HCT116 (cell line): ENCODE measurements around the gene CAP1. TPM values are rescaled to one million over a fixed set of nuclear protein-coding genes. Genes with fewer than 3 reads are reported as not detected.
A peak's percentile ranks its signal among the peaks of the same experiment; 100 is the strongest.

Experiments used
- ATAC-seq: fragments of 200-7000 bp; cut with Tn5 transposase; 2 replicates; pipeline ENCODE4 v1.9.1; 2020; ENCODE audit warnings: mild to moderate bottlenecking, moderate library complexity
- BruUV-seq: library from RNA; stranded (reverse); fragments of 400-500 nt; replicated peaks from 2 replicates; lab custom pipeline; 2021; lab: Mats Ljungman, UMichigan
- CTCF ChIA-PET: fragments of 300-600 bp; sonication (Branson Sonifier 250); formaldehyde crosslinking; loops from one replicate; lab custom pipeline; 2021; ENCODE audit warnings: antibody characterized with exemption; lab: Charles Lee
- POLR2A ChIA-PET: fragments of 300-600, 350-600 bp; sonication (Branson Sonifier 250); formaldehyde crosslinking; loops from one replicate; lab custom pipeline; 2021; ENCODE audit warnings: antibody characterized with exemption; lab: Charles Lee
- RAD21 ChIA-PET, 2 experiments: fragments of 300-600 bp; sonication (Branson Sonifier 250); formaldehyde crosslinking; loops; one replicate each; lab custom pipeline; 2023; ENCODE audit warnings: low total read pairs in 2 of 2; ENCODE audit not compliant: uncharacterized antibody in 2 of 2, unreplicated experiment in 2 of 2, low non-redundant PET in 1 of 2; lab: Charles Lee
- DNase-seq: peaks from one replicate; pipeline ENCODE4 v3.0.0-alpha.2; 2010; ENCODE audit warnings: low read depth, low spot score
- H2AFZ ChIP-seq: fragments of 200-600 bp; shearing (Covaris generic), sonication (generic); 2 replicates; pipeline ENCODE4 v1.6.1; 2017; ENCODE audit warnings: low read depth, mixed run types, mixed read lengths, antibody characterized with exemption, low read length; ENCODE audit not compliant: poor library complexity, severe bottlenecking
- H3K27ac ChIP-seq: 2 replicates; pipeline ENCODE4 v1.5.1; 2012; ENCODE audit warnings: low read depth, low read length
- H3K27me3 ChIP-seq: fragments of 200-600 bp; sonication (generic); 2 replicates; pipeline ENCODE4 v1.6.1; 2016; ENCODE audit warnings: mixed run types, low read length, mixed read lengths; ENCODE audit not compliant: insufficient read depth
- H3K36me3 ChIP-seq, 2 experiments: fragments of 200-500 bp in 1 of 2; fragments of 200-600 bp in 1 of 2; sonication (Bioruptor generic) in 1 of 2; sonication (generic) in 1 of 2; 2 replicates each; pipeline versions ENCODE4 v1.5.1 to v1.6.1; 2014 to 2016; ENCODE audit warnings: low read length in 2 of 2, inconsistent platforms in 1 of 2, mixed read lengths in 1 of 2, mixed run types in 1 of 2; ENCODE audit not compliant: insufficient read depth in 2 of 2, control insufficient read depth in 1 of 2
- H3K4me1 ChIP-seq, 2 experiments: fragments of 200-600 bp in 1 of 2; sonication (generic) in 1 of 2; 2 replicates each; pipeline versions ENCODE4 v1.5.1 to v1.6.1; 2012 to 2017; ENCODE audit warnings: low read length in 2 of 2, inconsistent platforms in 1 of 2, mild to moderate bottlenecking in 1 of 2, mixed read lengths in 1 of 2, mixed run types in 1 of 2, moderate library complexity in 1 of 2; ENCODE audit not compliant: insufficient read depth in 2 of 2, control insufficient read depth in 1 of 2
- H3K4me2 ChIP-seq: fragments of 200-600 bp; sonication (generic); 2 replicates; pipeline ENCODE4 v1.6.1; 2017; ENCODE audit warnings: mixed run types, low read length, mixed read lengths
- H3K4me3 ChIP-seq, 2 experiments: fragments of 200-600 bp in 1 of 2; sonication (generic) in 1 of 2; replicated peaks in 1 of 2; 2 replicates each; pipeline ENCODE4 v1.5.1; 2011 to 2016; ENCODE audit warnings: low read length in 2 of 2, control low read depth in 1 of 2, low read depth in 1 of 2, mild to moderate bottlenecking in 1 of 2, mixed read lengths in 1 of 2, mixed run types in 1 of 2
- H3K79me2 ChIP-seq: fragments of 200-600 bp; sonication (generic); 2 replicates; pipeline ENCODE4 v1.6.1; 2017; ENCODE audit warnings: mild to moderate bottlenecking, mixed run types, low read length, moderate library complexity, mixed read lengths; ENCODE audit not compliant: insufficient read depth
- H3K9ac ChIP-seq: fragments of 200-600 bp; sonication (generic); 2 replicates; pipeline ENCODE4 v1.6.1; 2016; ENCODE audit warnings: low read length, mixed read lengths
- H3K9me2 ChIP-seq: fragments of 200-600 bp; sonication (generic), shearing (Covaris generic); 2 replicates; pipeline ENCODE4 v1.6.1; 2017; ENCODE audit warnings: mixed run types, mild to moderate bottlenecking, moderate library complexity; ENCODE audit not compliant: insufficient read depth
- H3K9me3 ChIP-seq, 2 experiments: fragments of 200-500 bp in 1 of 2; fragments of 200-600 bp in 1 of 2; sonication (Bioruptor generic) in 1 of 2; sonication (generic) in 1 of 2; 2 replicates each; pipeline ENCODE4 v1.6.1; 2014 to 2017; ENCODE audit warnings: low read length in 2 of 2, mixed read lengths in 2 of 2, inconsistent platforms in 1 of 2, low read depth in 1 of 2, mild to moderate bottlenecking in 1 of 2, mixed run types in 1 of 2, moderate library complexity in 1 of 2; ENCODE audit not compliant: control insufficient read depth in 1 of 2, insufficient read depth in 1 of 2
- H4K20me1 ChIP-seq: fragments of 200-600 bp; sonication (generic), shearing (Covaris generic); 2 replicates; pipeline ENCODE4 v1.6.1; 2017; ENCODE audit warnings: mixed run types, mild to moderate bottlenecking, moderate library complexity; ENCODE audit not compliant: insufficient read depth
- ATF3 ChIP-seq: IDR thresholded peaks from 2 replicates; pipeline ENCODE4 v1.6.1; 2012
- CEBPB ChIP-seq: IDR thresholded peaks from 2 replicates; pipeline ENCODE4 v1.6.1; 2012; ENCODE audit warnings: low read depth
- CTCF ChIP-seq, 3 experiments: fragments of 200-600 bp in 1 of 3; sonication (generic) in 1 of 3; IDR thresholded peaks in 2 of 3; conservative IDR thresholded peaks in 1 of 3; 2 replicates each; pipeline ENCODE4 v1.5.1; 2012 to 2017; ENCODE audit warnings: low read depth in 2 of 3, low read length in 2 of 3, antibody characterized with exemption in 1 of 3, borderline replicate concordance in 1 of 3, control low read depth in 1 of 3, mild to moderate bottlenecking in 1 of 3, mixed read lengths in 1 of 3, mixed run types in 1 of 3, moderate library complexity in 1 of 3; ENCODE audit not compliant: insufficient read depth in 1 of 3
- EGR1 ChIP-seq: IDR thresholded peaks from 2 replicates; pipeline ENCODE4 v1.6.1; 2012; ENCODE audit warnings: low read depth
- EZH2 ChIP-seq: fragments of 200-600 bp; sonication (generic); IDR thresholded peaks from 2 replicates; pipeline ENCODE4 v1.6.1; 2017; ENCODE audit warnings: antibody characterized with exemption, mixed run types
- EZH2phosphoT487 ChIP-seq: fragments of 200-600 bp; IDR thresholded peaks from 2 replicates; pipeline ENCODE4 v1.6.1; 2018; ENCODE audit warnings: antibody characterized with exemption, borderline replicate concordance
- FOSL1 ChIP-seq: IDR thresholded peaks from 2 replicates; pipeline ENCODE4 v1.6.1; 2012; ENCODE audit warnings: low read depth
- JUND ChIP-seq: IDR thresholded peaks from 2 replicates; pipeline ENCODE4 v1.6.1; 2012
- MAX ChIP-seq: IDR thresholded peaks from 2 replicates; pipeline ENCODE4 v1.6.1; 2012
- POLR2A ChIP-seq: IDR thresholded peaks from 2 replicates; pipeline ENCODE4 v1.7.0; 2011; ENCODE audit warnings: borderline replicate concordance; ENCODE audit not compliant: insufficient read depth, insufficient read length; ENCODE audit errors: extremely low read depth
- POLR2AphosphoS5 ChIP-seq: IDR thresholded peaks from 2 replicates; pipeline ENCODE4 v1.6.1; 2011; ENCODE audit warnings: mild to moderate bottlenecking, low read depth, low read length, moderate library complexity
- REST ChIP-seq: IDR thresholded peaks from 2 replicates; pipeline ENCODE4 v1.6.1; 2012; ENCODE audit warnings: low read depth
- SIN3A ChIP-seq: IDR thresholded peaks from 2 replicates; pipeline ENCODE4 v1.6.1; 2012; ENCODE audit warnings: low read depth
- SP1 ChIP-seq: IDR thresholded peaks from 2 replicates; pipeline ENCODE4 v1.6.1; 2012; ENCODE audit warnings: low read depth
- SRF ChIP-seq: IDR thresholded peaks from 2 replicates; pipeline ENCODE4 v1.6.1; 2012; ENCODE audit warnings: low read depth
- TCF7L2 ChIP-seq: IDR thresholded peaks from 2 replicates; pipeline ENCODE4 v1.7.0; 2011; ENCODE audit warnings: borderline replicate concordance, inconsistent platforms; ENCODE audit not compliant: insufficient read depth, insufficient read length; ENCODE audit errors: extremely low read depth
- YY1 ChIP-seq: IDR thresholded peaks from 2 replicates; pipeline ENCODE4 v1.6.1; 2011; ENCODE audit warnings: low read length, low read depth, moderate library complexity, mild to moderate bottlenecking; ENCODE audit not compliant: insufficient replicate concordance; ENCODE audit errors: extremely low read depth
- ZFX ChIP-seq: fragments of 450-650 bp; IDR thresholded peaks from 2 replicates; pipeline ENCODE4 v1.6.1; 2017
- intact Hi-C: fragments of 100-400 bp; cut with micrococcal nuclease; formaldehyde crosslinking; loops from 2 replicates; pipeline ENCODE4 v1.10.0; 2022
- total RNA-seq: library from RNA; stranded (reverse); gene quantifications from one replicate; pipeline ENCODE4 v1.2.1, GENCODE V29; 2021; ENCODE audit not compliant: unreplicated experiment

The CAP1 gene
- total RNA-seq, 1 experiment from 2014 or later, result 274 TPM

GRCh38 chr1:40042341-40042740 is 1.8 kb downstream of the CAP1 start:
- Histone ChIP-seq H3K4me1 (peaks cover 15 to 25% of the 10 kb centered on the region in 2 experiments), H2AFZ (no peak overlapping the region), H3K79me2 (peaks cover 68% of the 10 kb centered on the region), H3K9me3 (no peaks in the 10 kb centered on the region), H3K27me3 (no peaks in the 10 kb centered on the region), H3K9me2 (no peaks in the 10 kb centered on the region)
- POLR2A ChIA-PET, result no interaction called here
- intact Hi-C loops, result loop anchor here (5.0 kb wide), 1 partner anchor 215 kb away; the partner anchor contains the start of gene ZMPSTE24
- no peak for TF ChIP-seq MAX
- no peak for TF ChIP-seq ZFX
- TF ChIP-seq SRF, result no peak
- no peak for TF ChIP-seq SP1
- no peak for TF ChIP-seq CTCF (IDR thresholded peaks at IDR 0.05 in 2 of 3, conservative IDR thresholded peaks at IDR 0.05 in 1 of 3; ENCODE audit: borderline replicate concordance in 1 of 3, insufficient read depth in 1 of 3, low read depth in 2 of 3, low read length in 2 of 3)
- TF ChIP-seq SIN3A, result no peak
- TF ChIP-seq ATF3, result no peak
- no peak for TF ChIP-seq POLR2A
- no peak for TF ChIP-seq POLR2AphosphoS5
- TF ChIP-seq REST, result no peak
- TF ChIP-seq EGR1, result no peak
- TF ChIP-seq EZH2, result no peak
- no peak for TF ChIP-seq YY1
- no peak for TF ChIP-seq TCF7L2
- no peak for TF ChIP-seq FOSL1
- TF ChIP-seq JUND, result no peak
- TF ChIP-seq EZH2phosphoT487, result no peak
- TF ChIP-seq CEBPB, result no peak
- TF ChIP-seq, all 23 proteins: peak for 0
- no peak overlapping the region for H3K27ac ChIP-seq
- peaks cover 5 to 10% of the 10 kb centered on the region in 2 experiments; a peak in 3 of 4 replicates for H3K36me3 ChIP-seq
- ChIA-PET RAD21 (no interaction called here), CTCF (no interaction called here)
- H3K4me2 ChIP-seq, result peak overlapping the region; percentile 94
- H3K4me3 ChIP-seq, result no peak overlapping the region
- no TSS peak for BruUV-seq
- DNase-seq (no peak), ATAC-seq (no peak)
- no peak overlapping the region for H3K9ac ChIP-seq
- 0 out of 2 replicates have a peak, but pooled peaks cover 5% of the 10 kb centered on the region for H4K20me1 ChIP-seq
